K562 treated with DMSO at 1 percent for 48 hours (cell line): ENCODE results near the gene ZNF141. TPM values are rescaled to one million over a fixed set of nuclear protein-coding genes. Genes with fewer than 3 reads are reported as not detected.

Experiments used
- total RNA-seq: library from RNA; unstranded; fragments of 300-600 nt; gene quantifications from 2 replicates; pipeline ENCODE4 v1.2.3, GENCODE V29; 2022; ENCODE audit warnings: low replicate concordance; ENCODE audit errors: extremely low read depth

Gene ZNF141
- total RNA-seq, result not detected in 2 replicates

GRCh38 chr4:337143-337931 is at the start of gene ZNF141:
TSS of gene ZNF141 (plus strand) at chr4:337814. CDS start at chr4:337984, 170 bp downstream.

GRCh38 chr4:304969-305680 is 32.5 kb upstream of the ZNF141 start, which contains the start of gene ZNF732:
TSS of gene ZNF732 (minus strand) at chr4:305474. CDS start at chr4:305310, 164 bp downstream.

Other genes with a start within 250 kb of the ZNF141 start
- gene ZNF718, start 213.3 kb upstream of the ZNF141 start, total RNA-seq, result not detected in 2 replicates
- not detected in 2 replicates for gene ZNF732, start 32.3 kb upstream of the ZNF141 start, total RNA-seq
- not detected in 2 replicates for gene ZNF721, start 161.3 kb downstream of the ZNF141 start, total RNA-seq
- gene PIGG, start 161.4 kb downstream of the ZNF141 start, total RNA-seq, result not detected in 2 replicates
- gene TMEM271, start 238.5 kb downstream of the ZNF141 start, total RNA-seq, result not detected in 2 replicates